HS-5 (cell line): Measurements from ENCODE around the gene SREBF1.

Experiments
- DNase-seq: peaks from one replicate; pipeline ENCODE4 v3.0.0-alpha.2; 2012; ENCODE audit warnings: low read depth

The SREBF1 gene

DNA sequence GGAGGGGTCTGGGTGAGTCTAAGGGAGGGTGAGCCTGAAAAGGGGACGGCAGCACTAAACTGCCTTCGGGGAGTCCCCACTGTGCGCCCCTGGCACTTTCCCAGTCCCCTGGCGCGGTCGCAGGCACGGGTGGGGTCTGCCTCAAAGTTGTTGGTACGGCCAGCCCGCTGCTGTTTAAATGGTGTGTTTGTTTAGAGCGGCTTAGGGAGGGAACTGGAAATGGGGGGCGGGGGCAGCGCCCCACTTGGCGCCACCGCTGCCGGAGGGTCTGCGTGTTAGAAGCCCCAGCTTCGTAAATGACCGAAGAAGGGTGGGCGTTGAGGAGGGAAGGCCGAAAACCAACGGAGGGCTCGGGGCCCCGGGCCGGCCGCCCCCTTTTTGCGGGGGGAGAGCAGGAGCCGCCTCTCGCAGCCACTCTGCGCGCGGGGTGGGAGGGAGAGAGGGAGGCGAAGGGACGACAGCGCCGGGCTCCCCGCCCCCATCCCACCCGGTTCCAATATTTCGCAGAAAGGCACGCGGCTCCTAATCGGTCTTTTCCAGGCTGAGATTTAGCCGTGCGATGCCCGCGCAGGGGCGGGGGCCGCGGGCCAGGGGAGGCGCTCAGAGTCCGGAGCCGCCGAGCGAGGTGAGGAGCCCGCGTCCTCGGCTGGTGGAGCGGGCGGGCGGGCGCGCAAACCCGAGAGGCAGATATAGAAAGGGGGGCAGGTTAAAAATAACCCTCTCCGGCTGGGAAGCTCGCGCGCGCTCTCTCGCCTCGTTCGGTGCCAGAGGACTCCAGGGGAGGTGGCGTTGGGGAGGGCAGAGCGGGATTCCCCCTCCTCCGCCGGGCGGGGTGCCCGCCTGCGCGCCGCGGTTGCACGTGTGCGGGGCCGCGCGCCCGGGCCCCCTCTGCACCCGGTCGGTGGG is 54.9 kb downstream of the SREBF1 start:
- DNase-seq: no peak

DNA sequence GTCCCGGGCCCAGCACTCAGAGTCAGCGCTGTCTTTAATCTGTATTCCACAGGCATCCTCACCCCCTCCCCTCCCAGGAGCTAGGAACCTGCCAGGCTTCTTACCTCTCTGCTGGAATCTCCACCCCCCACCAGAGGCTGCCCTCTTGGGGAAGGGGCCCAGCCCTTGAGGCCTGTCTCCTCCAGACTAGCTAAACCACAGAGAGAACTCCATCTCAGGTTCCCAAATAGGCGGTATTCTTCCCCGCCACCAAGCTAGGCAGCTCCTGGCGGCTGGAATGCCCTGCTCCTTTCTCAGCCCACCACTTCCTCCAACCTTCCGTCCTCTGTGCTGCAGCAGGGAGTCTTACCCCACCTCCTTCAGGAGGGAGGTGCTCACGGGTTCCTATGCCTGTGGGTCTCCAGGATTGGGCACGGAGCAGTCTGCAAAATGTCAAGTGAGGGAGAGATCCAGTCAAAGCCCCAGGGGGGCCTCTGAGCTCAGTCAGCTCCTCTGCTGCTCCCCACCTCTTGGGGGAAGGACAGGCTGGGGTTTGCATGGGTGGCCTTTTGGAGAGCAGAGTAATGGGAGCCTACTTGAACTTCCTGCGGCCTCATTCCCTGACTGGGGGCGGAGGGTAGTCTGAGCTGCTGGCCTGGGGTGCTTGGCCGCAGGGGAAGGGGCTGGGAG is 55.7 kb downstream of the SREBF1 start:
- no peak for DNase-seq

DNA sequence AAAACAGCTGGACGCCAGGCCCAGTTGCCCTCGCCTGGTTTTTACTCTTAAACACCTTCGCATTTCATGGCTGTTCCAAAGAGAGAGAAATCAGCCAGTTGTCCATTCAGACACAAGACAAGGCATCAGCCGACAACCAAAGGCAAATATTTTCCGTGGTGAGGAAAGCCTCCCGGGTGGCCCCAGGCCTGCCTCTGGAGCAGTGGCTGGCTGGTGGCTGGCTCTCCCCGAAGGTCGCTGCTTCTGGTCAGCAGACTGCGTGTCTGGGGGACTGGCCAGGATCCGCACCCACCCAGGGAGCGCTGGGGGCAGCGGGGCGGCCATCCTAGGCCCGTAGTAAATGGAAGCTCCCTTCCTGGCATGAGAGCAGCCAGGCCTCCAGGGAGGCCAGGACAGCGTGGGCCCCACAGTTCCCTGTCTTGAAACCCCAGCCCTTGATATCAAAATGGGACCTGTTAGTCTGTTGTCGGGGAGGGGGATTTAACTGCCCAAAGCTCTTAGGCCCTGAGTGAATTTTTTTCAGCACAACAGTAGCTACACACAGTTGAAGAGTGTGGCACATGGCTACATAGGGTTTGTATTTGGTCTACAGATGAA is 57.7 kb downstream of the SREBF1 start:
- DNase-seq: no peak

DNA sequence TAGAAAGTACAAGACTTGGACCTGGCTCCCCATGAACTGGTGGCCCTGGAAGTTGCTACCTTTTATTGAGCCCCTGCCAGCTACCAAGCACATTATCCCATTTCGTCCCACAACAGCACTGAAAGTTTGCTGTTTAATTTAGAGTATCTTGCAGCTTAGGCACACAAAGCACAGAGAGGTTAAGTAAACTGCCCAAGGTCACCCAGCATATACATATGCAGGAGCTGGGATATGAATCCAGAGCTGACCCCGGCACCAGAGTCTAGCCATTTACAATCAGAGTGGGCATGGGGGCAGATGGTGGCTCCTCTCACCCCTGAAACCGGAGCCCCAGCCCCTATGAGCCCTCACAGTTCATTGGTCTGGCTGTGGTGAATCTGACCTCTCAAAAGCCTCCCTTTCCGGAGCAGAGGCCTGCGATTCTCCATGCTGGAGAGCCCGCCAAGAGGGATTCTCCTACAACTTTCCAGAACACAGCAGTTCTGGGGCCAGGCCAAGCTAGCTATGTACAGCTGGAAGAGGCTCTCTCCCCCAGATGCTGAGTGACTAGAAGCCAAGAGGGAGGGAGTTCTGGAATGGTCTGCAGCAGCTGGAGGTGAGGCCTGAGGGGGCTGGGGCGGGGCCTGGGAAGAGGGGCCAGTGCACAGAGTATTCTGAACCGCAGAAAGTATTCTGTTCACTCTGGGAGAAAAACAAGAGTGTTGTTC is 58.3 kb downstream of the SREBF1 start:
- no peak for DNase-seq

DNA sequence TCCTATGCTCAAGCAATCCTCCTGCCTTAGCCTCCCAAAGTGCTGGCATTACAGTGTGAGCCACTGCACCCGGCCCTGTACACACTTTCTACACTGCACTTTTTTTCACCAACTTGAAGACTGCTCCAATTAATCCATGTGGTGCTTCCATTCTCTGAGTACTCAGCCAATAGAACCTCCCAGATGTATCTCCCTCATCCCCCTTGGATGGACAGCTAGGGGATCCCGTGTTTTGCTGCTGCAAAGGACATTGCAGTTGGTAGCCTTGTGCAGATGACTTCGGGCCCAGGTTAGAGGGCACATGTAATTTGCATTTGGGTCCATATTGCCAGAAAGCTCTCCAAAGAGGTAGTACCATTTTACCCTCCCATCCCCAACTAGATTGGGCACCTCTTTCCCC is 59.9 kb downstream of the SREBF1 start:
- DNase-seq: no peak

DNA sequence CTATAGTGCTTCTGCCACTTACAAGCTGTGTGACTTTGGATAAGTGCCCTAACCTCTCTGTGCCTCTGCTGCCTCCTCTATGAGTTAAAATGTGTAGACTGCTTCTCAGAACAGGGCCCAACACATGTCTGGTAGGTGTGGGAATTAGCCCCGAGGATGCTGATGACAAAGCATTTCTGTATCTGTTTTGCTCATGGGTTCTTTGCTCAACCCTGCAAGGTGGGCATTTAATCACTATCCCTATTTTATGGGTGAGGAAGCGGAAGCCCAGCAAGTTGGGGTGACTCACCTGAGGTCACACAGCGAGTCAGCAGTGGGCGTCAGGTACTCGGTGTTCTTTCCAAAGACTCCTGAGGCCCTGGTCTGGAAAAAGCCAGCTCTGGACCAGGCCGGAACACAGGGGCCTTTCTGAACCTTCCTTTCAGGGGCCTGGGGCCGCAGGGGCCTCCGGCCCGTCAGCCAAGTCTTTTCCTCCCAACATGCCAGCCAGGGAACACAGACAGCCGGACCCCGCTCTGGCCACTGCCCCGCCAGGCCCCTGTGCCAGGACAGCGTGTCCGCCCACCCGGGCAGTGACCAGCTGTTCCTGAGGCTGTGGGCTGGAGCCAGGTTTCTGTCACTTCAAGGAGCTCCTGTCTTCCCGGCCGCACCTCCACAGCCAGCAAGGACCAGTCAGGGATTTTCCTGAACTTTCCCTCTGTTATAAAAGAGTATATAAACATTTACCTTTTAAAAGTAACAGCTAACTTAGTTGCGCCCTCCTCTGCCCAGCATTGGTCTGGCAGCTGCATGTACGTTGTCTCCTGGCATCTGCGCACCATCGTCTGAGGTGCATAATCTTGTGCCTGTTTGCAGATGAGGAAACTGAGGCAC is 62.5 kb downstream of the SREBF1 start:
- DNase-seq: no peak

DNA sequence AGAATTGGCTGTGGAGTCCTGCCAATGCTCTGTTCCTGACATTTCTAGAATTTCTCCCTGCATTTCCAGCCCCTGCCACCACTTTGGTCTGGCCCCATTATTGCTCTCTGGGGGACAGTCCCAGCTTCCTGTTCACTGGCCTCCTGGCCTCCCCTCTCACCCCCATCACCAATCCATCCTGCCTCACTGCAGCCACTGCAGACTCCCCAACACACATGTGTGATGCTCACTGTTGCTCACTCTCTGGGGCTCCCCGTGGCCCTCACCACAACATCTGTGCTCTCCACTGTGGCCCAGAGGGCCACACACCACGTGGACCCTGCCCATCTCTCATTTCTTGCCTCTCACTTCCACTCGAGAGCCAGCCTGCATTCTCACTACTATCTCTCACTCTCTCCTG is 64.6 kb downstream of the SREBF1 start:
- no peak for DNase-seq

DNA sequence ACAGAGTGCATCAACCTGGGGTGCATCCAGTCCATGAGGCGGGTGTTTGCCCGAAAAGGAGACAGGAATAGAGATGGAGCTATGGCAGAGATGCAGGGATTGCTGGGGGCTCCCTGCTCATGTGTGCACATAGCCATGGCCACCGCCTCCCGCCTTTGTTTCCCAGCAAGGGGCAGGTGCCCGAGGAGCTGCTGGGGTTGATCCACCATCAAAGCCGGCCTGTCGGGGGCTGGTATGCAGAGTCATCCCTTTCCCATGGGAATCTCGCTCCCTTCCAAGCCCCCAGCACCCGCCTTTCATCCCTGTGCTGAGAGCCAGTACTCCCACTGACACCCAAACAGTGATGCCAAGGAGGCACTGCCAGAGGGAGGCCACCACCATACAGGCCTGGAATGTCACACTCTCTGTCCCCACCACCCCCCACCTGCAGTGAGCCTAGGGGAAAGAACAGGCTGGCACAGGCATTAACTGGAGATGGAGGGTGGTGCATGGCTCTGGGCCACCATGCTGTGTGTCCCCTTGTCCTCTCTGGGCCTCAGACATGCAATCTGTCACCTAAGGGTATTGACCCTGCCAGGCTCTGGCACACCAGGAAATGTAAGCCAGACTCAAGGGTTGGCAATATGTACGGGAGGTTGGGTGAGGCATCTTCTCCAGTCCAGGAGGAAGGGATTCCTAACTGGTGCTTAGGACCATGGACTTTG is 65.1 kb downstream of the SREBF1 start:
- DNase-seq: no peak

DNA sequence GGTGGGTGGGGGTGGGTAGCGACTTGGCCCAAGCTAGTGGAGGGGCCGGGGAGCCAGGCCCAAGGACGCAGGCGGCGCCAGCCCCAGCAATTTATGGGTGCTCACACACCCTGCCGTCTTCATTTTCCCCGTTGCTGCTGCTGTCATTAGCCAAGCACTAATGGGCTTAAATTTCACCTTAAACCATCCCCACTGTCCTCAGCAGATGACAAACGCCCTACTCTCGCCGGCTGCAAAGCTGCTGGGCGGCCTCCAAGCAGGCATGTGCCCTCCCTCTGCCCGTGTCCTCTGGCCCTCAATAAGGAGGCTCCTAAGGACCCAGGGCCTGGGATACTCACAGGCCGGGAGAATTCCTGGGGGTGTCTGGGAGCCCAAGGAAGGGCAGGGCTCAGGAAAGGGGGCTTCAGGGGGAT is 66.1 kb downstream of the SREBF1 start:
- DNase-seq: no peak

DNA sequence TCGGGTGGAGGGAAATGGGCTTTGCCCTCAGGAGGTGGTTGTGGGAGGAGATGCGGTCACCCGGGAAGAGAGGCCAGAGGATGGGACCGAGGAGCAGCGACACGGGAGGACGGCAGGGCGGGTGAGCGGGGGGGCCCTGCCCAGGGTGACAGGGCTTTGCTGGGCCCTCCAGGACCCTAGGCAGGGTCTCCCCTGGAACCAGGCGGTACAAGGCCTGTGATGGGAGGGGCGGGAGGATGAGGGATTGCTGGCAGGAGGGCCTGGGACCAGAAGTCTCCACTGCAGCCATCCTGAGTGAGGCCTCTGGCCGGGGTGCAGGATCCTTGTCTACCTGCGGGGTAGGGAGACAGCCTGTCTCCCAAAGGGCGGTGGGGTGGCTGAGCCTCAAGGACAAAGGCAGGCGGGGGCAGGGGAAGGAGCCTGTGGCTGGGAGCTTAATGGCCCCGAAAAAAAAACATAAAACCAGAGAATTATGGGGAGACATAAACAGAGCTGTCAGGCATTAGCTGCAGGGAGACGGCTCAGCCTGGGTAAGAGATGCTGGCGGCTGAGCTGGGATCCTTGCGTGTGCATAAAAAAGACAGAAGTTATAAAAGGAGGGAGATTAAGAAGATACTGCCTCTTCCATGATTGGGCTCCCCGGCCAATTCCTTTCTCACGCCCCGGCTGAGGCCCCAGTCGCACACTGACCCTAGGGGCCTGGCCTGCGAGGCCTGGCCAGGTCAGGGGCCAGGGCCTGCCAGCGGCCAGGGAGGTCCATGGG is 66.7 kb downstream of the SREBF1 start:
- DNase-seq: no peak

DNA sequence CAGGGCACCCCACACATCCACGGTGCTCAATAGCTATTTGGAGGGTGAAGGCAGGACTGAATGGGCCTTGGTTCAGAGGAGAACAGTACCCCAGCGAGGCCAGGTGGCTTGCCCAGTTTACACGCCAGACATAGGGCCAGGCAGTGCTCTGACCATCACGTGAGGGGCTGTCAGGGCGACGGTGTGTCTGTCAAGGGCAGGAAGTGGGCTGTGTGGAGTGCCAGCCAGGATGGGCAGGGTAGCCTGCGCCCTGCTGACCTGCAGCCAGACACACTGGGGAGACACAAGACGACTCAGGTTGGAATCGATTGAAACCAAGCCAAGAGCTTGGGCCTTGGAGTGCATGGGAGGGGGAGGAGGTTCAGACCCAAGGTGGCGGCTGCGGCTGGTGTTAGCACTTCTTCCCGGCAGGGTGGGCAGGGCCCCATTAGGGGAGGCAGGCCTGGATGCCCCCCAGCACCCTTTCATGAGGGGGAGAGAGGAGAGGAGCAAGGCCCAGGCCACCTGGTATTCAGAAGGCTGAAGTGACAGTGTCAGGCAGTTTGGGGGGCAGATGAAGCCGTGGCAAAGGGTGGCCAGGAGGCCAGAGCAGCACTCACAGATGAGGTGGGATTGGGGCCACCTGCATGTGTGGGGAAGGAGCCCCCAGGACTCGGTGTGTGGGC is 68.2 kb downstream of the SREBF1 start:
- no peak for DNase-seq

DNA sequence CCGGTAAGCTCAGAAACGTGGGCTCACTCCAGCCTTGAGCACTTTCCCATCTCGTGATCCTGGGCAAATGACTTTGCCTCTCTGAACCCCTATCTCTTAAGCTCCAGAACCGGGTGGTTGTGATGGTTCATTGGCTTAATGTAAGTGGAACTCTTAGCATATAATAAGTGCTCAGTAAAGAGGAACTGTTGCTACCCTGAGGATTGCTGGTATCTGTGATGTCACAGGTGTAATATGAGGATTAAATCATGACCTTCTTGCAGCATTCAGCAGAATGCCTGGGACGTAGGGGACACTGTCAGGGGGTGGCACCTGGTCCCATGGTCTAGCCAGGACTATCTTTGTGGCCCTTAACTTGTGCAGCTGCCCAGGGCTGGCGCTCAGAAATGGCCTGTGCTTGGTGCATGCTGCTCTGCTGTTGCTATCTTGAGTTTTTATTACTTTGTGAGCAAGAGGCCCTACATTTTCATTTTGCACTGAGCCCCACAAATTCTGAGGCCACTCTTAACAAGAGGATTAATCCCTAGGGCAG is 68.8 kb downstream of the SREBF1 start:
- DNase-seq: no peak

DNA sequence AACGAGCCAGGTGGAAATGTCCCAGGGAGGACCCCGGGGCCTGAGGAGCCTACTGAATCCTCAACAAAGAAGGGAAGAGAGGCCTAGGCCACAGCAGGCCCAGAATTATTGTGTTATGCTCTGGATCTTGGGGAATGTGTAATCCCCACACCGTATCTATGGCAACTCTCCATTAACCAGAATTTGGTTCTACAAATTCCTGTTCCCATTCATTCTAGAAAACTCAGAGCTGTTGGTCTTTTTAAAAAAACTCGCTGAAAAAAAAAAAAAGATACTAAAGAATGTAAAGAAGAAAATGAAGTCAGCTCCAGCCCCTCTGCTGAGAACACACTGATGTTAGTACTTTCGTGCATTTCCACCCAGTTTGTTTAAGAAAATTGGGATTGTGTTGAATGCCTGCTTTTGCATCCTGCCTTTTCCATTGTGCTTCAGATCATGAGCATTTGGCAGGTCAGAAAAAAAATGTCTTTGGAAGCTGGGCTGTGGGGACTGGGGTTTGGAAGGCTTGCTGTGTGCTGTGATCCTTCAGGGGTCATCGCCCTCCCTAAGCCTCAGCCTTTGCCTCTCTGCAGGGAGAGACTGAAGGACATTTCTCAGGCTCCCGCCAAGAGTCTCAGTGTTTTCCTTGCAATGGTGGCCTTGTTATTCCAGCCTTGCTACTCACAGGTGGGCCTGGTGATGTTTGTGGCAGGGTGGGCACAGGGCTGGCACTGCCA is 69.5 kb downstream of the SREBF1 start:
- DNase-seq: no peak

DNA sequence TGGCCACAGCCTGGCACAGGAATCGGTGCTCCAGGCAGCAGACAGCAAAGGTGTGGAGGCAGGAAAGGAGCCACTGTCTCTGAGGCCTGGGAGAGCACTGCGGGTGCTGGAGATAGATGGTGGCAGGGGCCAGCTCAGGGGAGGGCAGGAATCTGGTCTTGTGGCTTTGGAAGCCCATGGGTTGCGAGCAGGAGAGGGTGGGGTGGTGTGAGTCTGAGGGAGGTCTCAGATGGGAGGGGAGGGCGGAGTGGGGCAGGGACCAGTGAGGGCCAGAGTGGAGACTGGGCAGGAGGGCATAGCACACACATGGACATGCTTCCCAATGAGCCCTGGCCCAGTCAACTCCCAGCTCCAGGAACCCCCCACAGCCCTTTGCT is 70.1 kb downstream of the SREBF1 start:
- no peak for DNase-seq

DNA sequence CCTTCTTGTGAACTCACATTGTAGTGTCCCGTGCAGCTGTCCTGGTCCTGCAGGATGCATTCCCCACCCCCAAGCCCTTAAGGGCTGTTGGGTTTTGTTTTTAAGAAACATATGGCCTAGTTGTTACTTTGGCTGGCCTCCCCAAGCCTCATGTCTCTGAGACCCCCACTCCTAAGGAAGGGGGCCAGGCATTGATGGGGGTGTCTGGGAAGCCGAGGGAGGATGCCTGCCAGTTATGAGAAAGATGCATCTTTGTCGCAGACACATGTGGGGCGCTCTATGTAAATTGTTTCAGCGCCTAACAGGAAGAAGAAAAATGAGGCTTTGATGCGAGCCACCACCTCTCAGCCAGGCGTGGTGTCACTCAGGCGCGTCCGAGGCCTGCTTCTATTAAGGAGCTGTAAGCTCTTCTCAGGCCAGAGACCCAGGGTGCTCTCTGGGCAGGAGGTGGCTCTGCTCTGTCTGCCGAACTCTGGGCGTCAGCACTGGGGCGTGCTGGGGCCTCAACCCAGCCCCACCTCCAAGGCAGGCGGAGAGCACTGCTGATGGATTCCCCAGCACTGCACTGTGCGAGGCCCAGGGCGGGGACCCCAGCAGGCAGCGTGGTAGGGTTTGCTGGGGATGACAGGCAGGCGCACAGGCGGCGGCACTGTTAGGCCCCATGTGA is 70.6 kb downstream of the SREBF1 start:
- no peak for DNase-seq

DNA sequence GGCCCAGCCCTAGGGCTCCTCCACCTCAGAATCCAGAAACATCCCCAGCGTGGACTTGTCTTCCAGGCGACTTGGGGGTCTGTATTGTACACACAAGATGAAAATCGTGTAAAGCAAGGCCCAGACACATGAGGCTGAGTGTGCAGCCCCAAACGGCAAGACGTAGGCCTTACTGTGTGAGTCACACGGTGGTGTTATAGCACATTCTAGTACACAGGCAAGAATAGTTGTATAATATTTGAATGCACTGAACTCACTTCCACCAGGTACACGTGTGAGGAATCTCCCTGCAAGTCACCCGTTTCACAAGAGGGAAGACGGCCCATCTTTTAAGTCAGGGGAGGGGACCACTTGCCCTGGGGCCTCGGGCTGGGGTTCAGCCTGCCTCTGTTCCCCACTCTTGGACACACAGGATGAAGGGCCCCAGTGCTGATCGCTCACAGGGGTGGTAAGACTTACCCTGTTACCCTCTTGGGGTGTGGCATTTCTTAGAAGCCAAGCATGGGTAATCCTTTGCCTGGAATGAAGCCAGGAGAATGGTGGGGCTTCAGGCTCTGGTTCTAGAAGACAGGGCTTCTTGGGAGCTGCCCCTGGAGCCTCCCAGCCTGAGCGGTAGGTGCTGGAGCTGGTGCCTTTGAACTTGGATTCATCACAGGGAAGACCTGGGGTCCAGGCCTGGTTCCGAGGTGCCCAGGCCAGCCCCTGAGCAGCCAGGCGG is 71.3 kb downstream of the SREBF1 start:
- DNase-seq: no peak

DNA sequence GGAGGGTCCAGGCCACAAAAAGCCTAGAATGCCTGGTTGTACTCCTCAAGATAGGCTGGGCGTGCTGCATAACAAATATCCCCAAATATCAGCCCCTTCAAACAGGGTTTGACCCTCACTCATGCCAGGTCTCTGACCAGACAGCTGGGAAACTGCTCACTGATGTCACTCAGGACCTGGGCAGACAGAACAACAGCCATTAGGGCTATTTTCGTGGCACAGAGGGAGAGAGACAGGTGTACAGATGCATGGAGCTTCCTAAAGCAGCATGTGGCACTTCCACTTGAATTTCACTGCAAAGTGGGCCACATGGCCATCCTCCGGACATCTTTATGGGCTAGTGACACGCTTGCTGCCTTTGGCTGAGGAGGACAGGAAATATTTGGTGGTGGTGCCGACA is 73.1 kb downstream of the SREBF1 start:
- no peak for DNase-seq
